Measurements from ENCODE around the gene CAP1.

Gene CAP1

DNA sequence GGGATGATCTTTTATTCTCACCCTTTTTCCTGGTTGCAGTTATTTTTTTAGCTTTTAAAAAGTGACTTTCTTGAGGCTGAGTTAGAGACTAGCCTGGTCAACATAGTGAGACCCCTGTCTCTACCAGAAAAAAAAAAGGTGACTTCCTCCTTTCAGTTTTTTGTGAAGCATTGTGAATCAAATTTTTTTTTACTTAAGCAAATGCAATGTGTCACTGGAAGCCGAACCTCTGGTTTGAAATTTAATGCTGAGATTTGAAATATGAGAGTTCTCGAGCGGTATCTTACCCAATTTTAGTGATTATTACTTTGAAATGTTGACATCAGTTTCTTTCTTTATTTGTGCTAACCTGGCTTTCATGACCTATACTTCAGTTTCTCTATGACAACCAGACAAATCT lies 3.6 kb downstream of the CAP1 start:
- no peak for TF ChIP-seq ZBTB7A (IDR thresholded peaks at IDR 0.05; ENCODE audit: low read depth)
- TF ChIP-seq, protein P1, sequence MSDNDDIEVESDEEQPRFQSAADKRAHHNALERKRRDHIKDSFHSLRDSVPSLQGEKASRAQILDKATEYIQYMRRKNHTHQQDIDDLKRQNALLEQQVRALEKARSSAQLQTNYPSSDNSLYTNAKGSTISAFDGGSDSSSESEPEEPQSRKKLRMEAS (IDR thresholded peaks at IDR 0.05), result no peak
- TF ChIP-seq, protein P2, sequence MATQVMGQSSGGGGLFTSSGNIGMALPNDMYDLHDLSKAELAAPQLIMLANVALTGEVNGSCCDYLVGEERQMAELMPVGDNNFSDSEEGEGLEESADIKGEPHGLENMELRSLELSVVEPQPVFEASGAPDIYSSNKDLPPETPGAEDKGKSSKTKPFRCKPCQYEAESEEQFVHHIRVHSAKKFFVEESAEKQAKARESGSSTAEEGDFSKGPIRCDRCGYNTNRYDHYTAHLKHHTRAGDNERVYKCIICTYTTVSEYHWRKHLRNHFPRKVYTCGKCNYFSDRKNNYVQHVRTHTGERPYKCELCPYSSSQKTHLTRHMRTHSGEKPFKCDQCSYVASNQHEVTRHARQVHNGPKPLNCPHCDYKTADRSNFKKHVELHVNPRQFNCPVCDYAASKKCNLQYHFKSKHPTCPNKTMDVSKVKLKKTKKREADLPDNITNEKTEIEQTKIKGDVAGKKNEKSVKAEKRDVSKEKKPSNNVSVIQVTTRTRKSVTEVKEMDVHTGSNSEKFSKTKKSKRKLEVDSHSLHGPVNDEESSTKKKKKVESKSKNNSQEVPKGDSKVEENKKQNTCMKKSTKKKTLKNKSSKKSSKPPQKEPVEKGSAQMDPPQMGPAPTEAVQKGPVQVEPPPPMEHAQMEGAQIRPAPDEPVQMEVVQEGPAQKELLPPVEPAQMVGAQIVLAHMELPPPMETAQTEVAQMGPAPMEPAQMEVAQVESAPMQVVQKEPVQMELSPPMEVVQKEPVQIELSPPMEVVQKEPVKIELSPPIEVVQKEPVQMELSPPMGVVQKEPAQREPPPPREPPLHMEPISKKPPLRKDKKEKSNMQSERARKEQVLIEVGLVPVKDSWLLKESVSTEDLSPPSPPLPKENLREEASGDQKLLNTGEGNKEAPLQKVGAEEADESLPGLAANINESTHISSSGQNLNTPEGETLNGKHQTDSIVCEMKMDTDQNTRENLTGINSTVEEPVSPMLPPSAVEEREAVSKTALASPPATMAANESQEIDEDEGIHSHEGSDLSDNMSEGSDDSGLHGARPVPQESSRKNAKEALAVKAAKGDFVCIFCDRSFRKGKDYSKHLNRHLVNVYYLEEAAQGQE (IDR thresholded peaks at IDR 0.05; ENCODE audit: low read depth), result no peak
- TF ChIP-seq TCF12 (IDR thresholded peaks at IDR 0.05; ENCODE audit: low read depth), result no peak
- no peak for TF ChIP-seq CEBPB (IDR thresholded peaks at IDR 0.05)
- TF ChIP-seq TEAD4 (IDR thresholded peaks at IDR 0.05), result no peak
- TF ChIP-seq CREB1 (IDR thresholded peaks at IDR 0.05; ENCODE audit: low read depth), result no peak
- TF ChIP-seq RAD21 (IDR thresholded peaks at IDR 0.05; ENCODE audit: low read depth), result no peak
- TF ChIP-seq FOXM1 (IDR thresholded peaks at IDR 0.05; ENCODE audit: borderline replicate concordance, low read depth), result no peak
- TF ChIP-seq NFIC (IDR thresholded peaks at IDR 0.05), result no peak
- TF ChIP-seq YY1 (IDR thresholded peaks at IDR 0.05; ENCODE audit: low read depth), result no peak
- no peak for TF ChIP-seq EP300 (IDR thresholded peaks at IDR 0.05; ENCODE audit: borderline replicate concordance)
- TF ChIP-seq EGR1 (IDR thresholded peaks at IDR 0.05), result no peak
- TF ChIP-seq, protein P3, sequence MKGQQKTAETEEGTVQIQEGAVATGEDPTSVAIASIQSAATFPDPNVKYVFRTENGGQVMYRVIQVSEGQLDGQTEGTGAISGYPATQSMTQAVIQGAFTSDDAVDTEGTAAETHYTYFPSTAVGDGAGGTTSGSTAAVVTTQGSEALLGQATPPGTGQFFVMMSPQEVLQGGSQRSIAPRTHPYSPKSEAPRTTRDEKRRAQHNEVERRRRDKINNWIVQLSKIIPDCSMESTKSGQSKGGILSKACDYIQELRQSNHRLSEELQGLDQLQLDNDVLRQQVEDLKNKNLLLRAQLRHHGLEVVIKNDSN (IDR thresholded peaks at IDR 0.05), result no peak
- no peak for TF ChIP-seq TAF1 (IDR thresholded peaks at IDR 0.05; ENCODE audit: low read depth)

DNA sequence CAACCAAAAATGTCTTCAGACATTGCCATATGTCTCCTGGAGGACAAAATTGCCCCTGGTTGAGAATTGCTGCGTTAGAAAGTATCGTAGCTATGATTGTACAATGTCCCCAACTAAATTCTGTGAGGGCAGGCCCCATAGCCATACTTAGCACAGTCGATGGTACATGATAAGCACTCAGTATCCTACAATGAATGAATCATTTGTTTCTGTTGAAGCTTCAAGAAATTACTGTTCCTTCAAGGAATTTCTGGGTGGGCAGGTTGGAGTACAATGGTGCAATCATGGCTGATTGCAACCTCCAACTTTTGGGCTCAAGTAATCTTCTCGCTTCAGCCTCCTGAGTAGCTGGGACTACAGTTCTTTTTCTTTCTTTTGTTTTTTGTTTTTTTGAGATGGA lies 4.7 kb downstream of the CAP1 start:
- no peak for TF ChIP-seq CREB1 (IDR thresholded peaks at IDR 0.05; ENCODE audit: low read depth)
- no peak for TF ChIP-seq TEAD4 (IDR thresholded peaks at IDR 0.05)
- TF ChIP-seq FOXM1 (IDR thresholded peaks at IDR 0.05; ENCODE audit: borderline replicate concordance, low read depth), result no peak

DNA sequence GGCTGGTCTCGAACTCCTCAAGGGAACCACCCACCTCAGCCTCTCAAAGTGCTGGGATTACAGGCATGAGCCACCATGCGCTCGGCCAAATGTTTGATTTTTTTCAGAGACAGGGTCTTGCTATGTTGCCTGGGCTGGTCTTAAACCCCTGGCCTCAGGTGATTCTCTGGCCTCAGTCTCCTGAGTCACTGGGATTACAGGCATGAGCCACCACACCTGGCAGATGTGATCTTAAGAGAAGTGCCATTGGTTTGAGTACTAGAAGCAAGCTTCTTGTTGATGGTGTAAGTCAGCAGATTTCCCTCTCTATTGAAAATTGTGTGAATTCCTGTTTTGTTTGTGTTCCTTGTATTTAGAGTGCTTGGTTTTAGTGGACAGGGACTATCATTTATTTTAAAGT lies 5.2 kb downstream of the CAP1 start:
- TF ChIP-seq CREB1 (IDR thresholded peaks at IDR 0.05; ENCODE audit: low read depth), result no peak
- no peak for TF ChIP-seq ZBTB7A (IDR thresholded peaks at IDR 0.05; ENCODE audit: low read depth)
- no peak for TF ChIP-seq YY1 (IDR thresholded peaks at IDR 0.05; ENCODE audit: low read depth)
- no peak for TF ChIP-seq TCF12 (IDR thresholded peaks at IDR 0.05; ENCODE audit: low read depth)
- TF ChIP-seq NFIC (IDR thresholded peaks at IDR 0.05), result no peak

DNA sequence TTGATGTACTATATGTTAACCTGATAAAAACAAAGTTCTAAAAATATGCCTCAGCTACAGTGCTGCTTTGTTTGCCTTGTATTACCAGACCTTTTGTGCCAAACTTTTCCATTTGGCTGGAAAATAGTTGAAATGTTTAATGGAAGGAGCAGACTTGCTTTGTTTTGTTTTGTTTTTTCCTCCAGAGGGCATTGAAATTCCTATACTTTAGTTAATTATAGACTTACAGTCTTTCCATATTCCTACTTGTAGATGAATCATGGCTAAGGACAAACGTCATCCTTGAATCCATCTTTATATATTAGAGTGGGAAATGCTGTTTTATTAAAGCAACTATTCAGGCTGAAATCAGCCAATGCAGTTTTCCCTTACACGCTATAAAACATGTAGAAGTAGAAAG lies 6.7 kb downstream of the CAP1 start:
- TF ChIP-seq TCF12 (IDR thresholded peaks at IDR 0.05; ENCODE audit: low read depth) (no peak), YY1 (IDR thresholded peaks at IDR 0.05; ENCODE audit: low read depth) (no peak), NFIC (IDR thresholded peaks at IDR 0.05) (no peak), EP300 (IDR thresholded peaks at IDR 0.05; ENCODE audit: borderline replicate concordance) (no peak), RAD21 (IDR thresholded peaks at IDR 0.05; ENCODE audit: low read depth) (no peak), TAF1 (IDR thresholded peaks at IDR 0.05; ENCODE audit: low read depth) (no peak), CEBPB (IDR thresholded peaks at IDR 0.05) (no peak), CREB1 (IDR thresholded peaks at IDR 0.05; ENCODE audit: low read depth) (no peak), FOXM1 (IDR thresholded peaks at IDR 0.05; ENCODE audit: borderline replicate concordance, low read depth) (no peak), TEAD4 (IDR thresholded peaks at IDR 0.05) (no peak), EGR1 (IDR thresholded peaks at IDR 0.05) (no peak), ZBTB7A (IDR thresholded peaks at IDR 0.05; ENCODE audit: low read depth) (no peak)
- TF ChIP-seq, protein P3 (IDR thresholded peaks at IDR 0.05), result no peak
- TF ChIP-seq, protein P2 (IDR thresholded peaks at IDR 0.05; ENCODE audit: low read depth), result no peak
- TF ChIP-seq, protein P1 (IDR thresholded peaks at IDR 0.05), result no peak

DNA sequence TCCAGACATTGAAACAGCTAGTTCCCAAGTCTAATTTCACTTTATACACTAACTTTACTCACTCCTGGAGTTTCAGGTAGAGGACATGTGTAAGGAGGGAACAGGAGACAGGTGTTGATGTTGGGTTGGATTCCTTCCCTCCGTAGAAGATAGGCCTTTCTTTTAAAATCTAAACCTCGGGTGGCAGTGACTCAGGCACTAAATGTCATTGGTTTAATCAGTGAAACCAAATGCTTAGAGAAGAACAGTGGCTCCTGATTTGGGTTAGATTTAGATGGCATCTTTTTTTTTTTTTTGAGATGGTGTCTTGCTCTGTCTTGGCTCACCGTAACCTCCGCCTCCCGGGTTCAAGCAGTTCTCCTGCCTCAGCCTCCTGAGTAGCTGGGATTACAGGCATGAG lies 7.2 kb downstream of the CAP1 start:
- TF ChIP-seq EP300 (IDR thresholded peaks at IDR 0.05; ENCODE audit: borderline replicate concordance), result no peak
- no peak for TF ChIP-seq CREB1 (IDR thresholded peaks at IDR 0.05; ENCODE audit: low read depth)
- no peak for TF ChIP-seq EGR1 (IDR thresholded peaks at IDR 0.05)
- TF ChIP-seq, protein P1 (IDR thresholded peaks at IDR 0.05), result no peak
- no peak for TF ChIP-seq TEAD4 (IDR thresholded peaks at IDR 0.05)
- TF ChIP-seq, protein P3 (IDR thresholded peaks at IDR 0.05), result no peak
- no peak for TF ChIP-seq TCF12 (IDR thresholded peaks at IDR 0.05; ENCODE audit: low read depth)
- TF ChIP-seq FOXM1 (IDR thresholded peaks at IDR 0.05; ENCODE audit: borderline replicate concordance, low read depth), result no peak
- no peak for TF ChIP-seq CEBPB (IDR thresholded peaks at IDR 0.05)
- no peak for TF ChIP-seq ZBTB7A (IDR thresholded peaks at IDR 0.05; ENCODE audit: low read depth)
- TF ChIP-seq YY1 (IDR thresholded peaks at IDR 0.05; ENCODE audit: low read depth), result no peak
- TF ChIP-seq NFIC (IDR thresholded peaks at IDR 0.05), result no peak
- TF ChIP-seq, protein P2 (IDR thresholded peaks at IDR 0.05; ENCODE audit: low read depth), result no peak
- no peak for TF ChIP-seq TAF1 (IDR thresholded peaks at IDR 0.05; ENCODE audit: low read depth)
- no peak for TF ChIP-seq RAD21 (IDR thresholded peaks at IDR 0.05; ENCODE audit: low read depth)

Data from Ishikawa (cell line).